Measurements from ENCODE around the gene COL16A1. TPM values are rescaled to one million over a fixed set of nuclear protein-coding genes. Genes with fewer than 3 reads are reported as not detected.
A peak's percentile ranks its signal among the peaks of the same experiment; 100 is the strongest.

The COL16A1 gene
- total and polyA plus RNA-seq, 2 of the 13 experiments (the other 11 are each of a cell fraction or from before 2014, with no cell fraction given) = 4.3 to 12.2 TPM

GRCh38 chr1:31723828-31724359 lies 20.1 kb upstream of the COL16A1 start (continued):
- TF ChIP-seq EP300 (IDR thresholded peaks at IDR 0.05; ENCODE audit: low read depth in 2 of 2, low read length in 2 of 2) (no peak), EP300 (CRISPR knock-in tag; IDR thresholded peaks at IDR 0.05; ENCODE audit: borderline replicate concordance) (peak; percentile 16; the same call in 1 of the 2 replicates), ZSCAN9 (CRISPR knock-in tag; IDR thresholded peaks at IDR 0.05; ENCODE audit: borderline replicate concordance) (peak; percentile 97), ZFP37 (CRISPR knock-in tag; IDR thresholded peaks at IDR 0.05; ENCODE audit: borderline replicate concordance) (peak; percentile 88), ZNF501 (CRISPR knock-in tag; IDR thresholded peaks at IDR 0.05) (no peak), ZNF263 (CRISPR knock-in tag; IDR thresholded peaks at IDR 0.05) (0 out of 2 replicates have a peak, but pooled peaks have one; percentile 46), KMT2B (CRISPR knock-in tag; IDR thresholded peaks at IDR 0.05) (0 out of 2 replicates have a peak, but pooled peaks have one; percentile 56), FOXP4 (CRISPR knock-in tag; IDR thresholded peaks at IDR 0.05) (peak; percentile 24; the same call in 1 of the 2 replicates), RFX5 (IDR thresholded peaks at IDR 0.05; ENCODE audit: low read depth, low read length) (no peak), BORCS8-MEF2B (CRISPR knock-in tag; IDR thresholded peaks at IDR 0.05) (peak; percentile 73; the same call in 1 of the 2 replicates), NFYC (CRISPR knock-in tag; IDR thresholded peaks at IDR 0.05) (0 out of 2 replicates have a peak, but pooled peaks have one; percentile 15), PATZ1 (CRISPR knock-in tag; IDR thresholded peaks at IDR 0.05) (0 out of 2 replicates have a peak, but pooled peaks have one; percentile 41), TMF1 (CRISPR knock-in tag; IDR thresholded peaks at IDR 0.05; ENCODE audit: low read depth) (peak; percentile 82), TP53 (CRISPR knock-in tag; conservative IDR thresholded peaks at IDR 0.05) (peak; percentile 70; the same call in 1 of the 2 replicates), WIZ (CRISPR knock-in tag; IDR thresholded peaks at IDR 0.05) (peak; percentile 94), ZFY (CRISPR knock-in tag; IDR thresholded peaks at IDR 0.05) (peak; percentile 55), KAT2B (IDR thresholded peaks at IDR 0.05; ENCODE audit: borderline replicate concordance, low read depth, low read length) (no peak), KLF15 (CRISPR knock-in tag; IDR thresholded peaks at IDR 0.05; ENCODE audit: borderline replicate concordance) (no peak), KLF6 (CRISPR knock-in tag; IDR thresholded peaks at IDR 0.05) (peak; percentile 94), ETV5 (CRISPR knock-in tag; IDR thresholded peaks at IDR 0.05; ENCODE audit: borderline replicate concordance) (peak; percentile 30; the same call in 1 of the 2 replicates), MIXL1 (CRISPR knock-in tag; IDR thresholded peaks at IDR 0.05) (peak; percentile 82; the same call in 1 of the 2 replicates), KLF13 (CRISPR knock-in tag; IDR thresholded peaks at IDR 0.05) (no peak), ZNF431 (CRISPR knock-in tag; IDR thresholded peaks at IDR 0.05; ENCODE audit: borderline replicate concordance, low read depth) (peak; percentile 59; the same call in 1 of the 2 replicates), SOX13 (IDR thresholded peaks at IDR 0.05) (no peak), SOX13 (CRISPR knock-in tag; conservative IDR thresholded peaks at IDR 0.05 in 1 of 2, IDR thresholded peaks at IDR 0.05 in 1 of 2) (0 out of 4 replicates have a peak, but pooled peaks of 1 of the 2 experiments have one; percentile 10), ZNF780A (CRISPR knock-in tag; IDR thresholded peaks at IDR 0.05) (0 out of 2 replicates have a peak, but pooled peaks have one; percentile 54), NCOA2 (CRISPR knock-in tag; IDR thresholded peaks at IDR 0.05) (peak; percentile 51; the same call in 1 of the 2 replicates), ZNF331 (CRISPR knock-in tag; IDR thresholded peaks at IDR 0.05) (peak; percentile 87), ZNF234 (CRISPR knock-in tag; conservative IDR thresholded peaks at IDR 0.05) (no peak), SMYD3 (CRISPR knock-in tag; IDR thresholded peaks at IDR 0.05) (0 out of 2 replicates have a peak, but pooled peaks have one; percentile 26)
